TTC549 (cell line): ENCODE results near the gene PEX16.
"Not testable (repeated sequence)": the region's sequence is repeated elsewhere in the genome, so short reads cannot be mapped to it uniquely, and the experiment has no call there.

Experiments used
- FAIRE-seq: peaks from 2 replicates; lab custom pipeline; 2012; peaks lifted over from hg19 to GRCh38; lab: Jason Lieb, UNC

PEX16 gene

GRCh38 chr11:45918331-45918941 is 759 bp upstream of the PEX16 start:
- no peak for FAIRE-seq

GRCh38 chr11:45917286-45917622 is 423 bp downstream of the PEX16 start:
- FAIRE-seq: no peak

- no peak for FAIRE-seq
These were observed 2.2 kb downstream of the PEX16 start for GRCh38 chr11:45915446-45915845.

GRCh38 chr11:45913942-45914635 is 3.6 kb downstream of the PEX16 start:
- no peak for FAIRE-seq

- FAIRE-seq: no peak
These were observed 4.2 kb downstream of the PEX16 start for GRCh38 chr11:45913514-45913913.

- no peak for FAIRE-seq
These were observed 7.1 kb downstream of the PEX16 start for GRCh38 chr11:45910623-45911022.

- no peak for FAIRE-seq
These were observed 7.8 kb downstream of the PEX16 start for GRCh38 chr11:45909594-45910475.

GRCh38 chr11:45907911-45908370 is 9.7 kb downstream of the PEX16 start:
- no peak for FAIRE-seq

- FAIRE-seq: no peak
These were observed 10.6 kb downstream of the PEX16 start, which contains the start of gene FREY1 for GRCh38 chr11:45906965-45907611. TSS of gene FREY1 (minus strand) at chr11:45907271. CDS start at chr11:45907245, 26 bp downstream.

- no peak for FAIRE-seq
These were observed 11.5 kb downstream of the PEX16 start for GRCh38 chr11:45906096-45906682.

GRCh38 chr11:45905576-45905975 is 12.1 kb downstream of the PEX16 start:
- not testable (repeated sequence) for FAIRE-seq

GRCh38 chr11:45905095-45905494 is 12.6 kb downstream of the PEX16 start:
- FAIRE-seq: no peak

- FAIRE-seq: no peak
These were observed 13.3 kb downstream of the PEX16 start for GRCh38 chr11:45904309-45904915.

- no peak for FAIRE-seq
These were observed 15.0 kb downstream of the PEX16 start for GRCh38 chr11:45902452-45903380.

- FAIRE-seq: no peak
These were observed 16.1 kb downstream of the PEX16 start for GRCh38 chr11:45901626-45902025.

GRCh38 chr11:45900916-45901617 is 16.6 kb downstream of the PEX16 start:
- FAIRE-seq: no peak

GRCh38 chr11:45900175-45900800 is 17.4 kb downstream of the PEX16 start:
- FAIRE-seq: not testable (repeated sequence)

- FAIRE-seq: no peak
These were observed 18.1 kb downstream of the PEX16 start for GRCh38 chr11:45899448-45900174.

GRCh38 chr11:45899086-45899447 is 18.6 kb downstream of the PEX16 start:
- FAIRE-seq: no peak
